Measurements from ENCODE around the gene ZSCAN18.

Gene ZSCAN18

GRCh38 chr19:58086825-58087710 is 11.0 kb downstream of the ZSCAN18 start:
- DNase-seq (ENCODE audit: low read depth): no peak

- no peak for DNase-seq (ENCODE audit: low read depth)
These were observed 12.6 kb downstream of the ZSCAN18 start for GRCh38 chr19:58085348-58085875.

GRCh38 chr19:58084596-58085347 is 13.3 kb downstream of the ZSCAN18 start:
- DNase-seq (ENCODE audit: low read depth): no peak

DNA sequence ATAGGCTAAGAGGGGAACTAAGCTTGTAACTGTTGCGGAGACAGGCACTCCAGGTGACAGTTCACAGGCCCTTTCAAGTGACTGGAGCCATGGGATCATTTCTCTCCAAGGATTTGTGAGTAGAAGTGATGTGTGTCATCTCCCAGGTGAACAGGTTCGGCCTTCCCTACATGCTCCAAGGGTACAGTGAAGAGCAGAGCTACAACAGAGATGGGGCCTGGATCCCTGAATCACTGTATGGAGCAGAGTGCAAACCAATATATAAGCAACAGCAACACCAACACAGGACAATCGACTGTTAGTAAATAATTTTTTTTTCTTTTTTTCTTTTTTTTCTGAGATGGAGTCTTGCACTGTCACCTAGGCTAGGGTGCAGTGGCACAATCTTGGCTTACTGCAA is 15.0 kb downstream of the ZSCAN18 start:
- no peak for DNase-seq (ENCODE audit: low read depth)

GRCh38 chr19:58079792-58080191 is 18.2 kb downstream of the ZSCAN18 start:
- DNase-seq (ENCODE audit: low read depth): no peak

GRCh38 chr19:58067240-58067912 is 30.7 kb downstream of the ZSCAN18 start:
- DNase-seq (ENCODE audit: low read depth): no peak

- no peak for DNase-seq (ENCODE audit: low read depth)
These were observed 34.3 kb downstream of the ZSCAN18 start for GRCh38 chr19:58063712-58064111.

GRCh38 chr19:58060231-58060630 is 37.8 kb downstream of the ZSCAN18 start:
- no peak for DNase-seq (ENCODE audit: low read depth)

DNA sequence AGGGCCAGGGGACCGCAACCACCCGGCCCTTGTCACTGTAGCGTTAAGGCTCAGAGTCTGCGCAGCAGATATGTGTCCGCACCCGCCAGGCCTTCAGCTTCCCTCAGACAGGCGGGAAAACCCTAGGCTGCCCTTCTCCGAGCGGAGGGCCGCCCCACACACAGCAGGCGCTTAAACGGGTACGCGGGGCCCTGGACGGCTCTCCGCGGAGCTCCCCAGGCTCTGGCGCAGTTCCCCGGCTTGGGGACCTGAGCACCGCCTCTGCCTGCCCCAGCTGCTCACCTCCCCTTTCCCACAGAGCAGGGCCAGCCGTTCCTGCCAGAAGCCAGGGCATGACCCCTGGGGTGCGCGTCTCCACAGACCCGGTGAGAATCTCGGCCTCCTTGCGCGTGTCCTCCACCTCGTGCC is 38.4 kb downstream of the ZSCAN18 start:
- no peak for DNase-seq (ENCODE audit: low read depth)

DNA sequence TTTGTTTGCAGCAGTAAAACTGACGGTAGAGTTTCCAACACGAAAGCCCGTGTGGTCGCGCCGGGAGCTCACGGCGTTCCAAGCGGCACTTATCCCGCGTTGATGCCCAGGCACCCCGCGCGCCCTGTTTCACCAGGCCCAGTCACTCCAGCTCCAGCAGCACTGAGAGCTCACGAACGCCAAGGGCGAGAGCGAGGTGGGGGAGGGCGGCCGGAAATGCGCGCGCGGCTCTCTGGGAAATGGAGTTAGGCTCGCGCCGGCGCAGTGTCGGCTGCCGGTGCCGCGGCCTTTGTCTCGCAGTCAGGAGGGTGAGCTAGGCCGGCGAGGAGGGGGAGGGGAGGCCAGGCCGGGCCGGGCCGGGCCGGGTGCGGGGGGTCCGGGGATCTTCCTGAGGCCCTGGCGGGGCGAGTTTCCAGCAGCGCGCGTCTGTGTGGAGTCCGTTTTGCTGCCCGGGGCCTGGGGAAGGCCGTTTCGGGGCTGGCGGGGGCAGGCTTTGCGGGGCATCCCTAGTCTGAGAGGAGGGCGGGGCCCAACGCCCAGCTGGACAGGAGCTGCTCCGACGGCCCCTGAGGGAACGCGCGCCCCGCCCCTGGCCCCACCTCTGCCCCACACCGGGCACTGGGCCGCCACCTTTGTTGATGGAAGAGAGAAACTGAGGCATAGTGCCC is 38.9 kb downstream of the ZSCAN18 start, which contains the start of gene ZNF135:
ZNF135 (plus strand) TSS at position 280 of the 668 bp plus-strand sequence. CDS start 721 bp downstream, outside the sequence.
- DNase-seq (ENCODE audit: low read depth): no peak

DNA sequence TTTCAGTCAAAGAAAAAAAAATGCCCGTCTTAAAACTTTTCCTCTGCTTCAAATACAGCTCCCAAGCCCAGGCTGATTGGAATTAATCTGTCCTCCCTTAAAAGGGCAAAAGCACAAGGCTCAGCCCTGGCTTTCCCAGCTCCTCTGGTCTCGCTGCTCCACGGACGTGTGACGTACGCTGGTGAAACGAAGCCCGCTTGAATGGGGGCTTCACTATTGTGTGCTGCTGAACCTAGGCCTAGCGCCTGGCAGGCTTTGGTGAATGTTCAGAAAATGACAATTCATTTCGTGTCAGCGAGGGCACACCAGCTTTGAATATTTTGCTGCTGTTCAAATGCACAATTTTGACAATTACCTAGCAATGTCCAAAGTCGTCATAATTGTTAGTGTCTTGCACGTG is 39.6 kb downstream of the ZSCAN18 start:
- DNase-seq (ENCODE audit: low read depth): no peak

DNA sequence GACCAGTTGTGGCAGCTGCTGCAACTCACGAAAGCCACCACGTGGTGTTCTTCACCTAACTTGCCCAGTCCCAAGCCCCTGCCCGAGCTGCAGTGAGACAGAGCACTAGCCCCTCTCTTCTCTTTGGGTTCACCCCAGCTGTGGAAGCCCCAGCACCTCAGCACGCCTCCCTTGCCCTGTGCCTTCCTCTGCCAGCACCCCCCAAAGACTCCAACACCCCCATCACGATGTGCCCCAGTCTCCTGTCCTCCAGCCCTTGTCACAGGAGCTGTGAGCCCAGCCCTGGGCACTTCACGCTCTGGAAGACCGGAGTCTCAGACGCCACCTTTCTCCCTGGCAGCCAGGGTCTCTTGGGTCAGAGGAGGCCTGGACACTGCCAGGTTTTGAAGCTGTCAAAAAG is 41.2 kb downstream of the ZSCAN18 start:
- no peak for DNase-seq (ENCODE audit: low read depth)

- DNase-seq (ENCODE audit: low read depth): no peak
These were observed 41.8 kb downstream of the ZSCAN18 start for GRCh38 chr19:58056261-58056660.

GRCh38 chr19:58054901-58055874 is 42.8 kb downstream of the ZSCAN18 start:
- no peak for DNase-seq (ENCODE audit: low read depth)

- no peak for DNase-seq (ENCODE audit: low read depth)
These were observed 44.4 kb downstream of the ZSCAN18 start for GRCh38 chr19:58053480-58054156.

- no peak for DNase-seq (ENCODE audit: low read depth)
These were observed 45.8 kb downstream of the ZSCAN18 start for GRCh38 chr19:58052256-58052655.

GRCh38 chr19:58047672-58048071 is 50.4 kb downstream of the ZSCAN18 start:
- no peak for DNase-seq (ENCODE audit: low read depth)

GRCh38 chr19:58046856-58047255 is 51.2 kb downstream of the ZSCAN18 start:
- DNase-seq (ENCODE audit: low read depth): no peak

DNA sequence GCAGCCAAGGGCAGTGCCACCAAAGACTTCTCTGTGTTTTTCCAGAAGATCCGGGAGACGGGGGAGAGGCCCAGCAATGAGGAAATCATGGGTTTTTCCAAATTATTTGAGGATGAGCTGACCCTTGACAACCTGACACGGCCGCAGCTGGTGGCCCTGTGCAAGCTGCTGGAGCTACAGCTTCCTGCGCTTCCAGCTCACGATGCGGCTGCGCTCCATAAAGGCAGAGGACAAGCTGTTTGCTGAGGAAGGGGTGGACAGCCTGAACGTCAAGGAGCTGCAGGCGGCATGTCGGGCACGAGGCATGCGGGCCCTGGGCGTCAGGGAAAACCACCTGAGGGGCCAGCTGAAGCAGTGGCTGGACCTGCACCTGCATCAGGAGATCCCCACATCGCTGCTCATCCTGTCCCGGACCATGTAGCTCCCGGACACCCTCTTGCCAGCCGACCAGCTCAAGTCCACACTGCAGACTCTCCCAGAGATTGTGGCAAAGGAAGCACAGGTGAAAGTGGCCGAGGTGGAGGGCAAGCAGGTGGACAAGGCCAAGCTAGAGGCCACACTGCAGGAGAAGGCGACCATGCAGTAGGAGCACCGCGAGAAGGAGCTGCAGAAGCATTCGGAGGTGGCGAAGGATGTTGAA is 52.5 kb downstream of the ZSCAN18 start:
- no peak for DNase-seq (ENCODE audit: low read depth)
